Gastrocnemius medialis (tissue), 4 donors: Measurements from ENCODE around the gene HIVEP3. TPM values are rescaled to one million over a fixed set of nuclear protein-coding genes. Genes with fewer than 3 reads are reported as not detected.
A peak's percentile ranks its signal among the peaks of the same experiment; 100 is the strongest.

ENCODE experiments used
- ATAC-seq, 2 donors: fragments of 150-250 bp; one replicate each; pipeline ENCODE4 v1.9.1; 2016
- DNase-seq, 2 donors: peaks; one replicate each; pipeline ENCODE4 v3.0.0-alpha.2; 2019
- H3K27ac ChIP-seq, 4 donors: fragments of 200-600 bp; sonication (generic); 1 replicate in 1 of 4; 2 replicates in 3 of 4; pipeline ENCODE4 v1.5.1; 2016 to 2018; ENCODE audit warnings: mild to moderate bottlenecking in 2 of 4, moderate library complexity in 1 of 4
- H3K27me3 ChIP-seq, 3 donors: fragments of 200-600 bp; sonication (generic) in 2 of 3; 1 replicate in 1 of 3; 2 replicates in 2 of 3; pipeline versions ENCODE4 v1.5.1 to v1.6.0; 2016 to 2019; ENCODE audit warnings: mild to moderate bottlenecking in 1 of 3, moderate library complexity in 1 of 3
- H3K36me3 ChIP-seq, 2 donors: fragments of 200-600 bp; sonication (generic) in 1 of 2; one replicate each; pipeline ENCODE4 v1.5.1; 2017 to 2018
- H3K4me1 ChIP-seq, 2 donors: fragments of 200-600 bp; sonication (generic) in 1 of 2; one replicate each; pipeline ENCODE4 v1.5.1; 2016 to 2017; ENCODE audit warnings: mild to moderate bottlenecking in 2 of 2
- H3K4me3 ChIP-seq, 4 donors: fragments of 200-600 bp; sonication (generic) in 3 of 4; 1 replicate in 1 of 4; 2 replicates in 3 of 4; pipeline ENCODE4 v1.5.1; 2016 to 2019; ENCODE audit warnings: mild to moderate bottlenecking in 2 of 4
- H3K9me3 ChIP-seq, 3 donors: fragments of 200-600 bp; sonication (generic) in 2 of 3; 1 replicate in 1 of 3; 2 replicates in 2 of 3; pipeline ENCODE4 v1.5.1; 2016 to 2019
- CTCF ChIP-seq, 5 experiments: fragments of 450-650 bp in 3 of 5; fragments of 200-600 bp in 2 of 5; sonication (generic) in 2 of 5; IDR thresholded peaks in 4 of 5; conservative IDR thresholded peaks in 1 of 5; 1 replicate in 4 of 5; 2 replicates in 1 of 5; pipeline ENCODE4 v1.5.1; 2016 to 2019; ENCODE audit warnings: antibody characterized with exemption in 5 of 5, mild to moderate bottlenecking in 3 of 5, moderate library complexity in 3 of 5
- POLR2A ChIP-seq, 2 donors: fragments of 450-650 bp; IDR thresholded peaks; one replicate each; pipeline ENCODE4 v1.6.1; 2017; ENCODE audit warnings: antibody characterized with exemption in 2 of 2, mild to moderate bottlenecking in 2 of 2, moderate library complexity in 2 of 2
- in situ Hi-C, 4 donors: fragments of 200-750 bp; cut with MboI; loops; one replicate each; pipeline versions ENCODE4 v1.15.0 to v1.8.0; 2017; ENCODE audit warnings: low sequenced_read_pairs in 4 of 4
- intact Hi-C: fragments of 100-400 bp; cut with DNase I; formaldehyde crosslinking; loops from one replicate; pipeline ENCODE4 v1.15.1; 2023; ENCODE audit warnings: low total_unique reads
- total RNA-seq, 4 donors: library from RNA; depleted of rRNA; stranded (reverse); fragments of >200 nt; gene quantifications; one replicate each; pipeline versions ENCODE4 v1.1.0 to v1.2.3, GENCODE V29; 2016

The HIVEP3 gene
- total RNA-seq, 4 donors from 2014 or later = 0.80 to 1.8 (median 1.3) TPM

- H3K27me3 ChIP-seq = no peaks in the 10 kb centered on the region
- H3K4me1 ChIP-seq = peaks cover 24 to 30% of the 10 kb centered on the region in 2 donors
- no peaks in the 10 kb centered on the region for H3K9me3 ChIP-seq
- TF ChIP-seq CTCF (IDR thresholded peaks at IDR 0.05 in 4 of 5, conservative IDR thresholded peaks at IDR 0.05 in 1 of 5) (no peak), POLR2A (IDR thresholded peaks at IDR 0.05) (no peak)
- in situ Hi-C loops (no loop called here), intact Hi-C loops (no loop called here)
- peak in 1 of 2 donors; percentile 68 for ATAC-seq
- no peak overlapping the region for H3K27ac ChIP-seq
- H3K36me3 ChIP-seq = no peaks in the 10 kb centered on the region
- peak in 1 of 2 donors; percentile 47 for DNase-seq
- H3K4me3 ChIP-seq = no peak overlapping the region
Observed at GRCh38 chr1:41728403-41729202, 190.1 kb downstream of the HIVEP3 start.

GRCh38 chr1:41727749-41728115 lies 191.0 kb downstream of the HIVEP3 start:
- Histone ChIP-seq H3K9me3 (no peaks in the 10 kb centered on the region), H3K27me3 (no peaks in the 10 kb centered on the region), H3K4me1 (peaks cover 24% of the 10 kb centered on the region in 2 donors), H3K27ac (no peak overlapping the region), H3K36me3 (no peaks in the 10 kb centered on the region), H3K4me3 (no peak overlapping the region)
- TF ChIP-seq POLR2A (IDR thresholded peaks at IDR 0.05) (no peak), CTCF (IDR thresholded peaks at IDR 0.05 in 4 of 5, conservative IDR thresholded peaks at IDR 0.05 in 1 of 5) (no peak)
- intact Hi-C loops (no loop called here), in situ Hi-C loops (no loop called here)
- ATAC-seq (no peak), DNase-seq (no peak)

- intact Hi-C loops (no loop called here), in situ Hi-C loops (no loop called here)
- no peak overlapping the region for H3K4me3 ChIP-seq
Observed at GRCh38 chr1:41726899-41727748, 191.6 kb downstream of the HIVEP3 start.

GRCh38 chr1:41726292-41726691 lies 192.4 kb downstream of the HIVEP3 start:
- in situ Hi-C loops (no loop called here), intact Hi-C loops (no loop called here)
- ATAC-seq (no peak), DNase-seq (no peak)
- TF ChIP-seq POLR2A (IDR thresholded peaks at IDR 0.05) = no peak
- no peak for TF ChIP-seq CTCF (IDR thresholded peaks at IDR 0.05 in 4 of 5, conservative IDR thresholded peaks at IDR 0.05 in 1 of 5)
- H3K4me3 ChIP-seq = no peak overlapping the region
- no peaks in the 10 kb centered on the region for H3K9me3 ChIP-seq
- no peaks in the 10 kb centered on the region for H3K36me3 ChIP-seq
- H3K27me3 ChIP-seq = no peaks in the 10 kb centered on the region
- H3K4me1 ChIP-seq = peaks cover 24% of the 10 kb centered on the region in 2 donors
- no peak overlapping the region for H3K27ac ChIP-seq

More at GRCh38 chr1:41726899-41727748, 191.6 kb downstream of the HIVEP3 start:
- H3K36me3 ChIP-seq = no peaks in the 10 kb centered on the region
- H3K27ac ChIP-seq = no peak overlapping the region
- no peak for ATAC-seq
- H3K9me3 ChIP-seq = no peaks in the 10 kb centered on the region
- TF ChIP-seq CTCF (IDR thresholded peaks at IDR 0.05 in 4 of 5, conservative IDR thresholded peaks at IDR 0.05 in 1 of 5) (no peak), POLR2A (IDR thresholded peaks at IDR 0.05) (no peak)
- DNase-seq = peak; percentile 43 to 57
- H3K27me3 ChIP-seq = no peaks in the 10 kb centered on the region
- peaks cover 24% of the 10 kb centered on the region in 2 donors for H3K4me1 ChIP-seq
